Activated CD4-positive, alpha-beta T cell treated with anti-CD3 and anti-CD28 coated beads for 4 hours (primary cell): ENCODE measurements around the gene RALBP1.

Experiments
- DNase-seq, 2 donors: peaks; one replicate each; pipeline ENCODE4 v3.0.0-alpha.2; 2020

Gene RALBP1

DNA sequence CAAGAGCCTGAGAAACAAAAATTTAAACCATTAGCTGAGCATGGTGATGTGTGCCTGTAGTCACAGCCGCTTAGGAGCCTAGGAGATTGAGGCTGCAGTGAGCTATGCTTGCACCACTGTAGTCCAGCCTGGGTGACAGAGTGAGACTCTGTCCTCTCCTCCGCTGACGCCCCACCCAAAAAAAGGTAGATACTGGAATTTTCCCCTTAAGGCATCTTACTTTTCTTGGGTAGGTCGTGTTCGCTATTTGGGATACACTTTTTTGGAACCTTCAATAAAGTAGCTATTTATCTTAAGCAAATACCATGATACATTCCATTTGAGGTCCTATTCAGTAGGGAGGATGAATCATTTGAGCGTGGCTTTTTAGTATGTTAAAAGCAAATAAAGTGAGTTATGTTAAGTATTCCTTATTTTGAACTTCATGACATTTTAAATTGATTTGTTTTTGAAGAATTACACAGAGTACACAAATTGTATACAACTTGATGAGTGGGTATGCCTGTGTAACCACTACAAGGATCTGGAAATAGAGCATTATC lies 38.7 kb downstream of the RALBP1 start:
- DNase-seq = no peak

- DNase-seq = peak in 1 of 2 donors; percentile 1
Measured at GRCh38 chr18:9516437-9517064, 41.2 kb downstream of the RALBP1 start.

GRCh38 chr18:9517869-9518268 lies 42.6 kb downstream of the RALBP1 start:
- no peak for DNase-seq

GRCh38 chr18:9519399-9519798 lies 44.1 kb downstream of the RALBP1 start:
- DNase-seq = no peak

- no peak for DNase-seq
Measured at GRCh38 chr18:9520666-9521065, 45.4 kb downstream of the RALBP1 start.

GRCh38 chr18:9521770-9522169 lies 46.5 kb downstream of the RALBP1 start:
- DNase-seq = no peak

GRCh38 chr18:9522952-9523351 lies 47.6 kb downstream of the RALBP1 start:
- DNase-seq = no peak

DNA sequence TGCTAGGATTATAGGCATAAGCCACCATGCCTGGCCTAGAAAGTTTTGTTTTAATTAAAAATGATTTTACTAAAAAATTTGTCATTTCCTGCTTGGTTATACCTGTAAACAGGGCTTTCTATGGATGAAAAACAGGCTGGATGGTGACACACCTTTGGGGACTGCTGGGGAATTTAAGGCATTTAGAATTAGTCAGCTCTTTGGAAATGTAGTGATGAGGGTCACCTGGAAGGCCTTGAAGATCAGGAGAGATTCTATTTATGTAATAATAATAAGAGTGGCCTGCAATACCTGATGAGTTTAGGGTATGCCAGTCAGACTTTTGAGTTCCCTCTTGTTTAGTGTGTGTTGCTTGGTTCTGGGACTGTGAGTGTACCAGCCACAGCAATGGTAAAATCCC lies 51.1 kb downstream of the RALBP1 start:
- no peak for DNase-seq

- DNase-seq = no peak
Measured at GRCh38 chr18:9530226-9531009, 55.1 kb downstream of the RALBP1 start.

DNA sequence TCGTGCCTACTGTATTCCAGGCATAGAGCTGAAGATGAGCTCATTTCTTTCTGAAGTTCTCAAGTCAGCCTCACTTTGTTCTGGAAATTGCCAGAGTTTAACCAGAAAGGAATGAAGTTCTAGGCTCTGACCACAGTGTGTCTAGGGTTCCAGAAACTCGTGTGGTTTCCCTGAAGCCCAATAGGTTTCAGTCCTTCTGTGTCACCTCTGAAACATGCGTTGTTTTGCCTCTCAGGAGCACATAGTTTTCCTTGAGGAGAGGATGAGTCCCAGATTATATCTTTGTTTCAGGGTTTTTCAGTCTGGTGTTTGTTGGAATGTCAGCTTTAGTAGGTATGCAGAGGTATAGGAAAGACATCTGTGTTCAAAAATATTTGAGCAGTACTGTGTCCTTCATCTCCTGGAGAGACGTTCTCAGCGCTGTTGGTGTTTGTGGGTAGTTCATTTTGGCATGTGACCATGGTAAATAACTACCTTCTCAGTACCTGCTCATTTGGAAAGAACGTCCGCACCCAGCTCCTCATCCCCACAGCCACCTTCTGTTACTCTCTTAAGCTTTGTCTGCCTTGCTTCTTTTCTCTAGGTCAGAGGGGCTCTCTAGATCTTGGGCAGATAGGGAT lies 56.6 kb downstream of the RALBP1 start:
- DNase-seq = no peak

DNA sequence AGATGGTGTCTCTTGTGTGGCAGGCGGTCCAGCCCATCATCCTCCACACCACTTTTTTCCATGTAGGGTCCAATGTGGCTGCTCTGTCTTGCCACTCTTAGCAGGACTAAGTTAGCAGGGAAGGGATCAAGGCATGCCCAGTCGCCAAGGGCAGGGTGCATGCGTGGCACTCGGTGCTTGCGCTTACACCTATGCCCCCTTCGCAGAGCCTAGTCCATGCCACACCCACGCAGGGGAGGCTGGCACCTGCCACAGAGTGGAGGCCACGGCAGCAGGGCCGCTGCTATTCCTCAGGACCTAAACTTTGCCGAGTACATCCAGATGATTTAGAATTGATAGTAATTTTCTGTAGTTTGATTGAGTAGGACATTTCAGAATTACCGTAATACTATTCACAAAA lies 59.5 kb downstream of the RALBP1 start:
- DNase-seq = no peak

DNA sequence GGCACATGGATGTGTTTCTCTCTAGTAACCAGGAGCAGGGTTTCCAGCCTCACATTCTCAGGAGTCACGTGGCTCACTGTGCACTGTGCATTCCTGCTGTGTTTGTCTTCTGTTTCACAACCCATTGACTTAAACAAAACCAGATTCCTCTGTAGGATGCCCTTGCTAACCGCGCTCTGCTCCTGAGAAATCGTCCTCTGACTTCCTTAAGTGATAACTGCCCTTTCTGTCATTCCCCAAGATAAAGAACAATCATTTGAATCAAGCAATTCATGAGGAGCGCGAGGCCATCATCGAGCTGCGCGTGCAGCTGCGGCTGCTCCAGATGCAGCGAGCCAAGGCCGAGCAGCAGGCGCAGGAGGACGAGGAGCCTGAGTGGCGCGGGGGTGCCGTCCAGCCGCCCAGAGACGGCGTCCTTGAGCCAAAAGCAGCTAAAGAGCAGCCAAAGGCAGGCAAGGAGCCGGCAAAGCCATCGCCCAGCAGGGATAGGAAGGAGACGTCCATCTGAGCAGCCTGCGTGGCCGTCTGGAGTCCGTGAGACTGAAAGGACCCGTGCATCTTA lies 60.2 kb downstream of the RALBP1 start:
- DNase-seq = no peak

GRCh38 chr18:9536354-9537152 lies 61.2 kb downstream of the RALBP1 start:
- no peak for DNase-seq

DNA sequence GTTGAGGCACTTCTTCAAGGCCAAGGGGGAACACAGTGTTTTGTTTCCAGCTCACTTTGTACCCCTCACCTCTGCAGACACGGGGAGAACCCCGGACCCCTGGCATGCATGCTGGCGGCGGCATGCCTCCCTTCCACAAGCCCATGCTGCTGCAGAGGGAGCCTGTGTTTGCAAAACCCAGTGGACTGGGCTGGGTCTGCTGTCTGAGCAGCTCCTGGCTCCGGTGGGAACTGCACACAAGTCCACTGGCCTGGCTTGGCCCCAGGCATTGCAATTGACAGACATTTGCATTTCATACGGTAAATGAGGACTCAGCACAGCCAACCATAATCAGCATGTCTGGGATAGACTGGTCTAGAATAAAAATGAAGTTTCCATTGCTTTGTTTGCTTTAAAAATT lies 62.4 kb downstream of the RALBP1 start:
- no peak for DNase-seq

DNA sequence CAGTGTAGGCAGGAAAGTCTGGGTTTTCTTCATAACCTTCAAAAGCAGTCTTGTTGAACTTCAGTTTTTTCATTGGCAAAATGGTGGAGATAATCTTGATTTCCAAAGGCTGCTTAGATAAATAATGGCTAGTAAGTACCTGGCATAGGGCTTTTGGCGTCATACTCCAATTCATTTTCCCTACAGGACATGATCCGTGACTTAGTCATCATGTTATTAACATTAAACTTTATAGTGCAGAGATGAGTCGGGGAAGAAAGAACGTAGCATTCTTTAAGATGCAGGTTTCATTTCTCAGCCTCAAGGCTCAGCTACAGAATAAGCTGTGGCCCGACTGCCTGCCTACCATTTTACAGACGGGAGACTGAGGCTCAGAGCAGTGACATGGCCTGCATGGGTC lies 64.0 kb downstream of the RALBP1 start:
- DNase-seq = no peak

GRCh38 chr18:9539938-9540337 lies 64.6 kb downstream of the RALBP1 start:
- no peak for DNase-seq

- DNase-seq = no peak
Measured at GRCh38 chr18:9542924-9543323, 67.6 kb downstream of the RALBP1 start.

DNA sequence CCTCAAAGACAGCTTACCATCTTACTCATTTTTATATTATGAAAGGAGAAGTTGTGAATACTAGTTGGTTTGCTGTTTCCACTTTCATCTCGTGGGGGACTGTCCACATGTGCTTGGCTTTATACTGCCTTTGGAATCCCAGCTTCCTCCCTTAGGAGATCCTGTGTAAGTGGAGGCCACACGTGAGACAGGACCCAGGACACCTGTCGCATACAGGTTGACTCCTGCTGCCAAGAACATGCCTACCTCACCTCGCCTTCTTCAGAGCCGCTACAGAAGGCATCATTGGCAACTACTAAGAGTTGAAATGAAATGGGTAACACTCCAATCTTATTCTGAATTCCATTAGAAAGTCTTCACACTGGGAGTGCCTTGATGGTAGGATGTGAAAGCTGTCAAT lies 69.7 kb downstream of the RALBP1 start:
- DNase-seq = no peak

DNA sequence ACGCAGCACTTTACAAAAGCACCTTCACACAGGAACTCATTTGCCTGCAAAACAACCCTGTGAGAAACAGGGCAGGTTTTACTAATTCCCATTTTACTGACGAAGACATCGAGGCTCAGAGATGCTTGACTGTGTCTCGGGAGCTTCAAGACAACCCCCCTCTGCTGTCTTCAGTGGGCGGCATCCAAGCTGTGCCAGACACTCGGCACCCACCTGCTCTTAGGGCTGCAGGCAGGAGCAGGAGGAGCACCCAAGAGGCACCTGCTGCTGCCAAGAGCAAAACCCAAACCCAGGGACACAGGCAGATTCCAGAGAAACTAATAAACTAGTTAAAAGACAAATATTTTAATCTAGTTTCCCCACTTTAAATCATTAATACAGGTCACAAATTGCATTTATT lies 71.2 kb downstream of the RALBP1 start:
- no peak for DNase-seq

DNA sequence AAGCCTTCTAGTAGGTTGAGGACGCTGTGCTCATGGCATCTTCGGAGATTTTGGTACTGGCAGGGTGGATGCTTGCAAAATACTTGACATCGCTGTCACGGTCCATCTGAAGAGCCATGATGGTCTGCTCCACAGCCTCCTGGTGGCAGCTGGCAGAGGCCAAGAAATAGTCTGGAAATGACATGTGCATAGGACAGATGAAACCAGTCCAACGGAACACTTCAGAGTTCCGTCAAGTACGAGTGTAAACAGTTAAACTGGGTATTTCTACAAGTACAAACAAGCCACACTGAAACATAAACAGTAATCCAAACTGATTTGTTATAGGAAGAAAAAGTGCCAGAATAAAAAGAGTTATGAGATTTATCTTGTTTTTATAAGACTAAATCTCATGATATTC lies 72.5 kb downstream of the RALBP1 start:
- DNase-seq = no peak

- DNase-seq = no peak
Measured at GRCh38 chr18:9549405-9549804, 74.1 kb downstream of the RALBP1 start.

DNA sequence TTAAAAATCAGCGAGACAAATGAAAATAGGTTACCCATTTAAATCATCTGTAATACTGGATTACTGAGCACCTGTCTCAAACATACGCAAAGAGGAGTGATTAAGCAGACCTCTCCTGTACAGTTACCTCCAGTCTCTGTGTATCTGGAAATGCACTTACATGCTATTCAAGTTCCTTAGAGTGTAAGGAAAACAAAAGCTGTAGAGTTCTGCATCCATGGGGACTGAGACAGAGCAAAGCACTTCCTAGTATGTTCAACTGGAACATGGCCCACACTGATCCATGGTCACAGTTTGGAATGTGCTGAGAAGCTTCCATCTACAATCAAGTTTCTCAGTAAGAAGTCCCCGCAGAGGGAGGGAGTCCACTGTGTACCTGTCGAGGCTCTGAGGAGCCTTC lies 75.1 kb downstream of the RALBP1 start:
- no peak for DNase-seq

DNA sequence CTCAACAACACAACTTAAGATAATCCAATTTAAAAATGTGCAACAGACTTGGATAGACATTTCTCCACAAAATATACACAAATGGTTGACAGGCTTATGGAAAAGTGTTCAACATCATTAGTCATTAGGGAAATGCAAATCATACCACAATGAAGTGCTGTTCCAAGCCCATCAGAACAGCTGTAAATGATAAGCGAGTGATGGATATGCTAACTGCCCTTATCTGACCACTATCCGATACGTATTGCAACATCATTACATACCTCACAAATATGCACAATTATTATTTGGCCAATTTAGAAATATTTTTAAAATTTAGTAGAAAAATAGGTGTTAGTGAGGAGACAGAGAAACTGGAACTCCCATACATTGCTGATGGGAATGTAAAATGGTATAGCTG lies 76.9 kb downstream of the RALBP1 start:
- DNase-seq = no peak
